HG03175 (cell line): ENCODE measurements around the gene DSC2.

Source experiments
- ATAC-seq: cut with Tn5 transposase; IDR thresholded peaks from one replicate; pipeline ENCODE4 v1.9.1; 2021; ENCODE audit warnings: mild to moderate bottlenecking, moderate library complexity; ENCODE audit not compliant: unreplicated experiment

DSC2 gene

GRCh38 chr18:31099450-31100230 is 2.6 kb downstream of the DSC2 start:
- ATAC-seq: no peak

GRCh38 chr18:31098878-31099277 is 3.3 kb downstream of the DSC2 start:
- no peak for ATAC-seq

- no peak for ATAC-seq
Observed at GRCh38 chr18:31097666-31098065, 4.6 kb downstream of the DSC2 start.

GRCh38 chr18:31093880-31094279 is 8.3 kb downstream of the DSC2 start:
- ATAC-seq: no peak

DNA sequence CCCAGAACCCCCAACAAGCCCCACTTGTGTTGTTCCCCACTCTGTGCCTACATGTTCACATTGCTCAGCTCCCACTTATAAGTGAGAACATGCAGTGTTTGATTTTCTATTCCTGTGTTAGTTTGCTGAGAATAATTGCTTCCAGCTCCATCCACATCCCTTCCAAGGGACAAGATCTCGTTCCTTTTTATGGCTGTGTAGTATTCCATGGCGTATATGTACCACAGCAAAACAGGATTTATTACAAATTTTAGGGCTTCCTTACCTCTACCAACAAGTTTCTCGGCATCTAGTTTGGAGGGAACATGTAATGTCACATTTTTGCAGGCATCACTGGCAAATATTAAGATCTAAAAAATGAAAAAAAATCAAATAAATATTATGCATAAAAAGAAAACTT is 8.9 kb downstream of the DSC2 start:
- no peak for ATAC-seq

GRCh38 chr18:31091350-31091749 is 10.9 kb downstream of the DSC2 start:
- ATAC-seq: no peak

- ATAC-seq: no peak
Observed at GRCh38 chr18:31088532-31088931, 13.7 kb downstream of the DSC2 start.

DNA sequence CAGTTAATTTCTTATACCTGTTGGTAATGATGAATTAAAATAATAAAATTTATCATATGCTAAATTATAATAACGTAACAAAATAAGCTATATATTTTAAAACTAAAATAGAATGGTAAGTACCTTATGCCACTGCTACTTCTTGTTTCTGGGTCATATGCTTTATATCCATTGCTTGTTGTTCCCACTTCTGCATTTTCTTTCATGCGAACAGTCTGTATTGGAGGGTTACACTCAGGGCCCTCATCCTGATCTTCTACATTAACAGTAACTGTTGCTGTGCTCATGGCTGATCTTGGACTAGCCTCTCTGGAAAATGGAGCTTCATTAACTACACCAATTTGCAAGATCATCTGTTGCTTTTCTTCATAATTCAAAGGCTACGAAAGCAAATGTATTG is 22.2 kb downstream of the DSC2 start:
- ATAC-seq: no peak

GRCh38 chr18:31077878-31078277 is 24.3 kb downstream of the DSC2 start:
- no peak for ATAC-seq

- ATAC-seq: no peak
Observed at GRCh38 chr18:31072175-31072574, 30.0 kb downstream of the DSC2 start.

DNA sequence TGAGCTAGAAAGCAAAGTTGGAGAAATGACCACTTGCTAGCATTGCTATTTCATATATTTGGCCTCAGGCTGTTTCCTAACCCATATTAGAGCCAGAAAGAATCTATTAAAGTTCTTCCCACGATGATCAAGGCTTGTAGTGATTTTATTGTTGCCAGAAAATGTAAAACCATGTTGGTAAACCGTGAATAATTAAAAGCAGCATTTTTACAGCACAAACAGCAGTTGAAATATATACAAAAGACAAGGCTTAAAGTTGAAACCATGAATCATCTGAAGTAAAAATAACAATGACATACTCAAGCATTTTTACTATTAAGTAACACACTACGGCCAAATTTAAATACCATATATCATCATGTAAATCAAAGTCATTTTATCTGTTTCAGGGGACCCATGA is 32.0 kb downstream of the DSC2 start:
- no peak for ATAC-seq

GRCh38 chr18:31066266-31066665 is 36.0 kb downstream of the DSC2 start:
- no peak for ATAC-seq

DNA sequence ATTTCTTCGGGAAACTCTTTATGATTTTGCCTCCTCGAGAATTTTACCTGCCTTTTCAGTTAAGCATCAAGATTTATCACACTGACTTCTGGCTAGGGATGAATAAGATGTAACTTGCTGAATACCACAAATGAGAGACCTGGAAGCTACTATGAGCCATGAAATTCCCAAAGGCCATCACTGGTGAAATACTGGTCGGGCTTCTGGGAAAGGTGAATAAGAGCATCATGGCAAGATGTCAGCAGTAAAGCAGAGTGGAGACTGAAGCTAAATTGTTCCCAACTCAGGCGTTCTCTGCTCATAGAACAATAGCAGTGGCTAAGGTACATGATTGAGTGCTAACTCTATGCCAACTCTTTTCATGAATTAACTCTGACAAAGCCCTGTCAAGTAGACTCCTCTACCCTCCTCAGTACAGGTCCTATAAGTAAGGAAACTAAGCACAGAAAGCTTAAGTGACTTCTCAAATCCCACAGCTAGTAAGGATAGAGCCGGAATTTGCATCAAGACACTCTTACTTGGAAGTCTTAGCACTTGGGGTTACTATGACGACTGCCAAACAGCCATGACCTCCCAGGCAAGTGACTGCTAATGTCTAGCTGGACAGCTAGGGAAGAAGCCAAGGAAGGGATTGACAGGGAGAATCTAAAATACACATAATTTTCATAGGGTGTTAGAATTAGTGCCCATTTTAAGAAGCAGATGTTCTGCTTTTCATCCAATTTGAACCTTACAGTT is 37.0 kb downstream of the DSC2 start:
- no peak for ATAC-seq

DNA sequence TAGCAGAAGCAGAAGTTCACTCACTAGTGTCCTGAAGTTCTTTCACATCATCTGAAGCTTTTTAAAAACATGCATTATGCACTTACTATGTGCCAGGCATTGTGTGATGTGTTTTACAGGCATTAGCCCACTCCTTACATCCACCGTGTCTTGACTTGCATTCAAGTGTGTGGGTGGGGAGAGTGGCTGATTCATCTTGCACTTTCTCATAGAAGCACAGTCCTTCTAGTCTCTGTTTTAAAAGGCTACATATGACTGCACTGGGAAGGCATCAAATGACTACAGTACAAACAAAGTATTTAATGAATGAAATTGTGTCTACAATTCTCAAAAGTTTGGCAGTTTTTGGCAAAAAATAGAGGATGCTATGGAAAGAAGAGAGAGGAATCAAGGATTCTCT is 38.1 kb downstream of the DSC2 start:
- no peak for ATAC-seq

GRCh38 chr18:31061945-31062344 is 40.3 kb downstream of the DSC2 start:
- ATAC-seq: no peak

DNA sequence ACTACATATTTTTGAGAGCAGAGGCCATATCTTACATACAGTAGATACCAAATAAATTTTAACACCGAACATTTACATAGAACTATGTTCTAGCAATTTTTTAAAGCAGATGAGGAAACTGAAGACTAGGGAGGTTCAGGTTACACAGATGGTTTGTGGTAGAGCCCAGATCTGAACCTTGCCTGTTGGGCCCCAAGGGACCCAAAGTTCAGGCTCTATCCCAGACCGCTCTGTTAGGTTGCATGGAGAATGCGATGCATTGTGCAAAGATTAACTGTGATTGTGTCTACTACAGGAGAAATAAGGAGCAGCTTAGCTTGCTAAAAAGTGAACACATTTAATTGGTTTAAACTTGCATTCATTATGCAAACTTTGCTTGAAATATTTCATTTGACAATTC is 43.3 kb downstream of the DSC2 start:
- no peak for ATAC-seq

GRCh38 chr18:31057917-31058316 is 44.3 kb downstream of the DSC2 start:
- ATAC-seq: no peak

DNA sequence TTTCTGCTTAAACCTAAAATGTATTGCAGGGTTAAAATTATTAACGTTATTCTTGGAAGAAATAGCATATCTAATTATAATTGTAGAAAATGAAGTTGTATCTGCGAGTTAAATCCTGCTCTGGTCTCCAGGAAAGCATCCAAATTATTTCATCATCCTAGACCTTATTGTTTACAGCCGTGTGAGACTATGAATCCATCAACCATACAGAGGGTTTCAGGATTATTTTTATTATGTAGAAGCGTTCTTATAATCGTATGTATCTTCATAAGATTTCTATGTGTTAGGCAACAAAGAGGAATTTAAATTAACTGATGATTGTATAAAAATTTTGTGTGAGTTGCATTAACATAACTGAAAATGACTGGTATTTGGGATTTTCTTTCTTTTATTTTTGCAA is 45.2 kb downstream of the DSC2 start:
- no peak for ATAC-seq

- no peak for ATAC-seq
Observed at GRCh38 chr18:31056296-31056695, 45.9 kb downstream of the DSC2 start.

DNA sequence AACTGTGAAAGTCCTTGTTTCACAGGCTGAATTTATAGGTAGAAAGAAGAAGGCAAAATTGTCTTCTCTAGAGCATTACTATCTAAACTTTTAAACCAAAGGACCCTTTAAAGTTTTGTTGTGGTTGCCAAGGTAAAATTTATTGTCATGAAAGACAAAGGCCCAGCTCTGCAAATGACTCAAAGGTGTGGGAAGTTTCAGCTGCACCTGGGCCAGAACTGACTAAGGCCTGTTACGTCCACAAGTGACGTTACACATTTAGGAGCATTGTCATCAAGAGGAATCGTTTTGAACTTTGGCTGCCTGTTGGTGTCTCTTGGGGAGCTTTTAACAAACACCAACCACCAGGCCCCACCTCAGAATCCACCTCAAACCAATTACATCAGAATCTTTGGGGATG is 51.6 kb downstream of the DSC2 start:
- ATAC-seq: no peak

- no peak for ATAC-seq
Observed at GRCh38 chr18:31049189-31049588, 53.0 kb downstream of the DSC2 start.

GRCh38 chr18:31048216-31048615 is 54.0 kb downstream of the DSC2 start:
- ATAC-seq: no peak

DNA sequence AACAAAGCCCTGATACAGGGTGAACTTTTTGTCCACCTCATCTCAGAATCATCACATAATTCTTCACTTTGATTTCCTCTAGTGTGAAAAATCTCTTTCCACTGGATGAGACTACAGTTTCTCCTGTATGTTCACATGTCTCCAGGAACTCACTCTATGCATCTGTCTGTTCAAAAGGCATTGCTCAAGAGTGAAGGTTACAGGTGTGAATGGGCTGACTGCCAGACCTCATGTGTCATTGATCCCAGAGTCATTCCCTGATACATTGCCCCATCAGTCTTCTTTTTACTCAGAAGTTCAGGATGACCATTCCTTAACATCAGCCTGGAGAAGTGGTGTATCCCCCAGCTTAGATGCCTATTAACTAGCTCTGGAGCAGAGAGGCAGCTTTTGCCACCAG is 55.3 kb downstream of the DSC2 start:
- no peak for ATAC-seq
